Activated naive CD4-positive, alpha-beta T cell treated with anti-CD3 and anti-CD28 coated beads, Interleukin-2, amount 50 U/mL, for 24 hours (primary cell): ENCODE results near the gene PPP2R2C.

Experiments
- H3K27ac Mint-ChIP-seq: one replicate; pipeline ENCODE4 v1.8.0; 2021; ENCODE audit warnings: mild to moderate bottlenecking, mixed read lengths
- H3K27me3 Mint-ChIP-seq: one replicate; pipeline ENCODE4 v1.8.0; 2021; ENCODE audit warnings: mixed read lengths
- H3K36me3 Mint-ChIP-seq: one replicate; pipeline ENCODE4 v1.8.0; 2021; ENCODE audit warnings: mixed read lengths
- H3K4me1 Mint-ChIP-seq: one replicate; pipeline ENCODE4 v1.8.0; 2021; ENCODE audit warnings: mixed read lengths
- H3K4me3 Mint-ChIP-seq: one replicate; pipeline ENCODE4 v1.8.0; 2021; ENCODE audit warnings: mild to moderate bottlenecking, mixed read lengths
- H3K9me3 Mint-ChIP-seq: one replicate; pipeline ENCODE4 v1.8.0; 2021; ENCODE audit warnings: mixed read lengths

Gene PPP2R2C

GRCh38 chr4:6369035-6369434 is 103.4 kb downstream of the PPP2R2C start:
- Mint-ChIP-seq H3K4me1 (no peaks in the 10 kb centered on the region), H3K9me3 (no peaks in the 10 kb centered on the region), H3K27me3 (peaks cover 2% of the 10 kb centered on the region), H3K36me3 (no peaks in the 10 kb centered on the region), H3K27ac (no peak overlapping the region), H3K4me3 (no peak overlapping the region)

DNA sequence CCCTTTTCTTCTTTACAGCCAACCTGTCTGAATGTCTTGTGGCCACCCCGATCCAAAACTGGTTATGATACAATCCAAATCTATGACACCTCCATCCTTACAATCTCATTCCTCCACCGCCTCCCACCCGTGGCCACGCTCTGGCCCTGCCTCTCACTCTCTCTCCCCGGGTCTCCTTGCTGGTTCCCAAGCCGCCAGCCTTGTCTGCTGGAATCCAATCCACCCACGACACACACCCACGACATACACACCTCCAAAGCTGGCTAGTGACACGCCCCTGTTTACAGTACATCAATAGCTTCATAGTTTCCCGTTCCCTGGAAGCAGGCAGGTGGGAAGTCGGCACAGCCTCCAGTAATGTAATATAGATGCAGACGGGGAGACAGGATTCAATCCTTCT is 103.8 kb downstream of the PPP2R2C start:
- no peak overlapping the region for H3K27ac Mint-ChIP-seq
- peaks cover 2% of the 10 kb centered on the region for H3K27me3 Mint-ChIP-seq
- H3K4me3 Mint-ChIP-seq: no peak overlapping the region
- no peaks in the 10 kb centered on the region for H3K9me3 Mint-ChIP-seq
- no peaks in the 10 kb centered on the region for H3K36me3 Mint-ChIP-seq
- H3K4me1 Mint-ChIP-seq: no peaks in the 10 kb centered on the region

GRCh38 chr4:6368096-6368495 is 104.3 kb downstream of the PPP2R2C start:
- Mint-ChIP-seq H3K9me3 (no peaks in the 10 kb centered on the region), H3K4me1 (no peaks in the 10 kb centered on the region), H3K27ac (no peak overlapping the region), H3K27me3 (peaks cover 2% of the 10 kb centered on the region), H3K36me3 (no peaks in the 10 kb centered on the region), H3K4me3 (no peak overlapping the region)

- H3K27ac Mint-ChIP-seq: no peak overlapping the region
- no peaks in the 10 kb centered on the region for H3K4me1 Mint-ChIP-seq
- no peak overlapping the region for H3K4me3 Mint-ChIP-seq
- no peaks in the 10 kb centered on the region for H3K9me3 Mint-ChIP-seq
- H3K27me3 Mint-ChIP-seq: peaks cover 2% of the 10 kb centered on the region
- H3K36me3 Mint-ChIP-seq: no peaks in the 10 kb centered on the region
Observed at GRCh38 chr4:6367371-6367851, 105.0 kb downstream of the PPP2R2C start.

GRCh38 chr4:6366581-6366980 is 105.8 kb downstream of the PPP2R2C start:
- H3K27ac Mint-ChIP-seq: no peak overlapping the region
- H3K36me3 Mint-ChIP-seq: no peaks in the 10 kb centered on the region
- peaks cover 2% of the 10 kb centered on the region for H3K27me3 Mint-ChIP-seq
- H3K4me3 Mint-ChIP-seq: no peak overlapping the region
- H3K9me3 Mint-ChIP-seq: no peaks in the 10 kb centered on the region
- H3K4me1 Mint-ChIP-seq: no peaks in the 10 kb centered on the region

- no peaks in the 10 kb centered on the region for H3K36me3 Mint-ChIP-seq
- no peaks in the 10 kb centered on the region for H3K4me1 Mint-ChIP-seq
- peaks cover 4% of the 10 kb centered on the region for H3K27me3 Mint-ChIP-seq
- no peak overlapping the region for H3K4me3 Mint-ChIP-seq
- no peaks in the 10 kb centered on the region for H3K9me3 Mint-ChIP-seq
- no peak overlapping the region for H3K27ac Mint-ChIP-seq
Observed at GRCh38 chr4:6365545-6366086, 106.8 kb downstream of the PPP2R2C start.

DNA sequence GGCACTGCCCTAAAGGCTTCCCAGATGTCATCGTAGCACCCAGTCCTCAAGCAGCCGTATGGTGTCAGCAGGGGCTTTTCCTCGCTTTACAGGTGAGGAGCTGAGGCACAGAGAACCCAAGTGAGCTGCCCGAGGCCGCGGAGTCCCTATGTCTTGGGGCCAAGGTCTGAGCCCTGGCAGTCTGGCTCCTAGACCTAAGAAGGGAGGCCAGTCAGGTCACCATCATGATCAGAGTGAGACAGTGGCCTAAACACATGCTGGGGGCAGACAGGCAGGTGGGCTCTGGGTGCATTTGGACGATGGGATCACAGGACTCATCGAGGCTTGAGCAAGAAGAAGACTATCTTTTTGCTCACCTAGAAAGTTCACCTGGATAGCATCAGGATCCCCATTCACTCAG is 107.8 kb downstream of the PPP2R2C start:
- no peaks in the 10 kb centered on the region for H3K9me3 Mint-ChIP-seq
- no peaks in the 10 kb centered on the region for H3K4me1 Mint-ChIP-seq
- H3K36me3 Mint-ChIP-seq: no peaks in the 10 kb centered on the region
- no peak overlapping the region for H3K27ac Mint-ChIP-seq
- peaks cover 4% of the 10 kb centered on the region for H3K27me3 Mint-ChIP-seq
- H3K4me3 Mint-ChIP-seq: no peak overlapping the region

- Mint-ChIP-seq H3K36me3 (no peaks in the 10 kb centered on the region), H3K27me3 (peaks cover 4% of the 10 kb centered on the region), H3K4me3 (no peak overlapping the region), H3K4me1 (no peaks in the 10 kb centered on the region), H3K9me3 (no peaks in the 10 kb centered on the region), H3K27ac (no peak overlapping the region)
Observed at GRCh38 chr4:6364146-6364545, 108.3 kb downstream of the PPP2R2C start.

- H3K36me3 Mint-ChIP-seq: no peaks in the 10 kb centered on the region
- no peak overlapping the region for H3K4me3 Mint-ChIP-seq
- H3K9me3 Mint-ChIP-seq: no peaks in the 10 kb centered on the region
- H3K27me3 Mint-ChIP-seq: peaks cover 2% of the 10 kb centered on the region
- H3K4me1 Mint-ChIP-seq: no peaks in the 10 kb centered on the region
- H3K27ac Mint-ChIP-seq: no peak overlapping the region
Observed at GRCh38 chr4:6362896-6363295, 109.5 kb downstream of the PPP2R2C start.

DNA sequence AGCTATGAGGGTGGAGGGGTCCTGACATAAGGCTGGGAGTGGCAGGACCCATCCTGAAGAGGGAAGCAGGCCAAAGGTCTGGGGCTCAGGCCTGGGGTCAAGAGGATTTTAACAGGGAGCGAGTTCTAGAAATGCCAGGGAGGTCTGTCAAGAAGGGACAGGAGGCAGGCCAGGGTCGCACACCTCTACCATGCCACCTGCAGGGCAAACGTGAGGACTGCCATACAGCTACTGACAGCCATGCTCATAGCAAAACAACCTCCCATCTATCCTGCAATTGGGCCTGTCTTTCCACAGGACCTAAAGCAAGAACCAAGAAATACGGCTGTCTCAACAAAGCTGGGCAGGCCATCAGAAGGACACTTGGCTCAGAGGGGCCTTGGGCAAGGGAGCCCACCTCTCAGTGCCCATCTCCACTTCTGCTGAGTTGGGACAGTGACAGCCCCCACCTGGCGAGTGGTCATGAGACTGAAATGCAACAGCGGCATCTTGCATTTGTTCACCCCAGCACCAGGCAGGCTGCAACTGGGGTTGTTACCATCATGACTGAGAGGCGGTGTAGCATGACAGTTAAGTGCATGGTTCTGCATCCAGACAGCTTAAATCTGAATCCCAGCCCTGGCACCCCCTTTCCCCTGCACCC is 110.0 kb downstream of the PPP2R2C start:
- no peaks in the 10 kb centered on the region for H3K36me3 Mint-ChIP-seq
- H3K27me3 Mint-ChIP-seq: peaks cover 2% of the 10 kb centered on the region
- no peak overlapping the region for H3K27ac Mint-ChIP-seq
- no peak overlapping the region for H3K4me3 Mint-ChIP-seq
- H3K9me3 Mint-ChIP-seq: no peaks in the 10 kb centered on the region
- H3K4me1 Mint-ChIP-seq: no peaks in the 10 kb centered on the region

- peaks cover 2% of the 10 kb centered on the region for H3K27me3 Mint-ChIP-seq
Observed at GRCh38 chr4:6361076-6361784, 111.2 kb downstream of the PPP2R2C start.

DNA sequence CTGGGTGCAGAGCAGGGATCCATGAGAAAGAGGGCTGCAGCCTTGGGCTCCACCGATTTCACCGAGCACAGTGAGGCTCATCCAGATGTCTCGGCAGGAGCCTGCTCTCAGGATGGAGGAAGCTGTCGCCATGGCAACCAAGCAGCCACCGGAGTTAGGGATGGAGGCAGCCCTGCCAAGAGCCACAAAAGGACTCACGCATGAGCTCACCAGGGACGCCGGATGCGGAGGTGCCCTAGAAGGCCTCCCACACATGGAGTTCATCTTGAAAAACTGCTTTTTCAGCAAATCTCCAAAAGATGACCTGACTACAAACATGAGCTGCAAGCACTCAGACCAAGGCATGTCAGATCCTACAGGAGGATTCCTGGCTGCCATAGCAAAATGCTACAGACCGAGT is 112.0 kb downstream of the PPP2R2C start:
- H3K9me3 Mint-ChIP-seq: no peaks in the 10 kb centered on the region
- no peaks in the 10 kb centered on the region for H3K36me3 Mint-ChIP-seq
- H3K27me3 Mint-ChIP-seq: peaks cover 2% of the 10 kb centered on the region
- H3K4me1 Mint-ChIP-seq: no peaks in the 10 kb centered on the region
- H3K4me3 Mint-ChIP-seq: no peak overlapping the region
- H3K27ac Mint-ChIP-seq: no peak overlapping the region

More at GRCh38 chr4:6361076-6361784, 111.2 kb downstream of the PPP2R2C start:
- no peak overlapping the region for H3K4me3 Mint-ChIP-seq
- no peaks in the 10 kb centered on the region for H3K9me3 Mint-ChIP-seq
- no peaks in the 10 kb centered on the region for H3K4me1 Mint-ChIP-seq
- H3K27ac Mint-ChIP-seq: no peak overlapping the region
- no peaks in the 10 kb centered on the region for H3K36me3 Mint-ChIP-seq

- Mint-ChIP-seq H3K4me3 (no peak overlapping the region), H3K27ac (no peak overlapping the region), H3K36me3 (no peaks in the 10 kb centered on the region), H3K9me3 (no peaks in the 10 kb centered on the region), H3K27me3 (peaks cover 2% of the 10 kb centered on the region), H3K4me1 (no peaks in the 10 kb centered on the region)
Observed at GRCh38 chr4:6359536-6360308, 112.7 kb downstream of the PPP2R2C start.

DNA sequence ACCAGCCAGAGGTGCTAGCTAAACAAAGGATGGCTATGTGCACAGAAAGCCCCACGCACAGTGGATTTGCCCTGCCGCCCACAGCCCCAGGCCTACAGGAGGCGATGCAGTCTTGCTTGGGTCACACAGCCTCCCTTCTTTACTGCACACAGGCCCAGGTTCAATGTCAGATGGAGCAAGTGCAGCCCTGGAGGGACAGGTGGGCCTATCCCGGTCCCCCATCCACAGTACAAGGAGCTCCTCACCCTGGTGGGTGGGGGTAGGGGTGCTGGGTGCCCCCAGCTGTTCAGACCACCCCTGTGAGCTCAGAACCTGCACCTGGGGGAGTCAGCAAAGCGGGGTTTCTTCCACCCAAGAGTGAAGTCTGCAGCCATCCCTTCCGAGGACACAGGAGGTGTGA is 114.9 kb downstream of the PPP2R2C start:
- no peak overlapping the region for H3K4me3 Mint-ChIP-seq
- no peak overlapping the region for H3K27ac Mint-ChIP-seq
- no peaks in the 10 kb centered on the region for H3K9me3 Mint-ChIP-seq
- H3K4me1 Mint-ChIP-seq: no peaks in the 10 kb centered on the region
- no peaks in the 10 kb centered on the region for H3K36me3 Mint-ChIP-seq
- peaks cover 9% of the 10 kb centered on the region for H3K27me3 Mint-ChIP-seq

- H3K27me3 Mint-ChIP-seq: peaks cover 12% of the 10 kb centered on the region
- no peaks in the 10 kb centered on the region for H3K4me1 Mint-ChIP-seq
- H3K4me3 Mint-ChIP-seq: no peak overlapping the region
- H3K9me3 Mint-ChIP-seq: no peaks in the 10 kb centered on the region
- H3K36me3 Mint-ChIP-seq: no peaks in the 10 kb centered on the region
- H3K27ac Mint-ChIP-seq: no peak overlapping the region
Observed at GRCh38 chr4:6356076-6356560, 116.3 kb downstream of the PPP2R2C start.
